ENCODE measurements around the gene FOSL1. TPM values are rescaled to one million over a fixed set of nuclear protein-coding genes. Genes with fewer than 3 reads are reported as not detected.

Gene FOSL1
- total and polyA plus RNA-seq, 2 of the 13 experiments (the other 11 are each of a cell fraction or from before 2014, with no cell fraction given) = 4.0 to 4.1 TPM

DNA sequence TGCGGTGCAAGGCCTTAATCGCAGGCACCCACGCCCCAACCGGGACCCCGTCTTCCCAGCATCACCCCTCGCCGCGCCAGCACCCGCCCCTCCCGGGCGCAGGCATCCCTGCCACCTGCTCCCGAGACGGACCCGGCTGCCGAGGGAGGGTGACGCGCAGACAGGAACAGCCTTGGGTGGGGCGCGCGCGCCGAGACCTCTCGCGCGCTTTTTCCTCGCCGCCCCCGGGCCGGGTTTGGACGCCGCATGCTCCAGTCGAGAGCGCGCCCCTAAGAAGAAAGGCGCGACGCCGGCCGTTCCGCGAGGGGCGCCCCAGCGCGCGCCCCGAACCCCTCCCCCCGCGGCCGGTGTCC, 42.7 kb downstream of the FOSL1 start (continued):
- TF ChIP-seq MYC (CRISPR knock-in tag; IDR thresholded peaks at IDR 0.05; ENCODE audit: borderline replicate concordance) (peak; percentile 27; the same call in 1 of the 2 replicates), GATAD1 (CRISPR knock-in tag; IDR thresholded peaks at IDR 0.05) (no peak), PHF20 (CRISPR knock-in tag; IDR thresholded peaks at IDR 0.05) (no peak), ZNF577 (CRISPR knock-in tag; IDR thresholded peaks at IDR 0.05; ENCODE audit: borderline replicate concordance, low read depth) (no peak), ZNF607 (CRISPR knock-in tag; IDR thresholded peaks at IDR 0.05; ENCODE audit: borderline replicate concordance) (no peak), ZBTB42 (CRISPR knock-in tag; IDR thresholded peaks at IDR 0.05) (no peak), ZKSCAN1 (IDR thresholded peaks at IDR 0.05; ENCODE audit: low read length) (no peak), SMARCE1 (IDR thresholded peaks at IDR 0.05; ENCODE audit: borderline replicate concordance) (no peak), SCMH1 (CRISPR knock-in tag; IDR thresholded peaks at IDR 0.05; ENCODE audit: borderline replicate concordance) (no peak), MEIS2 (CRISPR knock-in tag; IDR thresholded peaks at IDR 0.05) (no peak; the same call in 1 of the 2 replicates), ZNF329 (CRISPR knock-in tag; IDR thresholded peaks at IDR 0.05; ENCODE audit: low read depth) (no peak), NCOA2 (CRISPR knock-in tag; IDR thresholded peaks at IDR 0.05) (no peak), ZNF337 (CRISPR knock-in tag; IDR thresholded peaks at IDR 0.05; ENCODE audit: borderline replicate concordance, low read depth) (no peak), NR1H2 (CRISPR knock-in tag; IDR thresholded peaks at IDR 0.05; ENCODE audit: borderline replicate concordance, low read depth) (no peak), SNRNP70 (IDR thresholded peaks at IDR 0.05; ENCODE audit: low read depth, low read length) (no peak), MED8 (CRISPR knock-in tag; IDR thresholded peaks at IDR 0.05; ENCODE audit: insufficient replicate concordance) (no peak), CREB1 (IDR thresholded peaks at IDR 0.05) (no peak), CREB1 (CRISPR knock-in tag; IDR thresholded peaks at IDR 0.05) (no peak), PRMT3 (CRISPR knock-in tag; IDR thresholded peaks at IDR 0.05; ENCODE audit: borderline replicate concordance, low read depth) (no peak)
- TF ChIP-seq, protein P1, sequence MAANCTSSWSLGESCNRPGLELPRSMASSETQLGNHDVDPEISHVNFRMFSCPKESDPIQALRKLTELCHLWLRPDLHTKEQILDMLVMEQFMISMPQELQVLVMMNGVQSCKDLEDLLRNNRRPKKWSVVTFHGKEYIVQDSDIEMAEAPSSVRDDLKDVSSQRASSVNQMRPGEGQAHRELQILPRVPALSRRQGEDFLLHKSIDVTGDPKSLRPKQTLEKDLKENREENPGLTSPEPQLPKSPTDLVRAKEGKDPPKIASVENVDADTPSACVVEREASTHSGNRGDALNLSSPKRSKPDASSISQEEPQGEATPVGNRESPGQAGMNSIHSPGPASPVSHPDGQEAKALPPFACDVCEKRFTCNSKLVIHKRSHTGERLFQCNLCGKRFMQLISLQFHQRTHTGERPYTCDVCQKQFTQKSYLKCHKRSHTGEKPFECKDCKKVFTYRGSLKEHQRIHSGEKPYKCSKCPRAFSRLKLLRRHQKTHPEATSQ (CRISPR knock-in tag; IDR thresholded peaks at IDR 0.05; ENCODE audit: borderline replicate concordance) = no peak
- TF ChIP-seq, protein P2, sequence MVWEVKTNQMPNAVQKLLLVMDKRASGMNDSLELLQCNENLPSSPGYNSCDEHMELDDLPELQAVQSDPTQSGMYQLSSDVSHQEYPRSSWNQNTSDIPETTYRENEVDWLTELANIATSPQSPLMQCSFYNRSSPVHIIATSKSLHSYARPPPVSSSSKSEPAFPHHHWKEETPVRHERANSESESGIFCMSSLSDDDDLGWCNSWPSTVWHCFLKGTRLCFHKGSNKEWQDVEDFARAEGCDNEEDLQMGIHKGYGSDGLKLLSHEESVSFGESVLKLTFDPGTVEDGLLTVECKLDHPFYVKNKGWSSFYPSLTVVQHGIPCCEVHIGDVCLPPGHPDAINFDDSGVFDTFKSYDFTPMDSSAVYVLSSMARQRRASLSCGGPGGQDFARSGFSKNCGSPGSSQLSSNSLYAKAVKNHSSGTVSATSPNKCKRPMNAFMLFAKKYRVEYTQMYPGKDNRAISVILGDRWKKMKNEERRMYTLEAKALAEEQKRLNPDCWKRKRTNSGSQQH (CRISPR knock-in tag; IDR thresholded peaks at IDR 0.05; ENCODE audit: low read depth) = no peak
- TF ChIP-seq, protein P3, sequence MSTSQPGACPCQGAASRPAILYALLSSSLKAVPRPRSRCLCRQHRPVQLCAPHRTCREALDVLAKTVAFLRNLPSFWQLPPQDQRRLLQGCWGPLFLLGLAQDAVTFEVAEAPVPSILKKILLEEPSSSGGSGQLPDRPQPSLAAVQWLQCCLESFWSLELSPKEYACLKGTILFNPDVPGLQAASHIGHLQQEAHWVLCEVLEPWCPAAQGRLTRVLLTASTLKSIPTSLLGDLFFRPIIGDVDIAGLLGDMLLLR (CRISPR knock-in tag; IDR thresholded peaks at IDR 0.05) = no peak
- TF ChIP-seq, protein P4, sequence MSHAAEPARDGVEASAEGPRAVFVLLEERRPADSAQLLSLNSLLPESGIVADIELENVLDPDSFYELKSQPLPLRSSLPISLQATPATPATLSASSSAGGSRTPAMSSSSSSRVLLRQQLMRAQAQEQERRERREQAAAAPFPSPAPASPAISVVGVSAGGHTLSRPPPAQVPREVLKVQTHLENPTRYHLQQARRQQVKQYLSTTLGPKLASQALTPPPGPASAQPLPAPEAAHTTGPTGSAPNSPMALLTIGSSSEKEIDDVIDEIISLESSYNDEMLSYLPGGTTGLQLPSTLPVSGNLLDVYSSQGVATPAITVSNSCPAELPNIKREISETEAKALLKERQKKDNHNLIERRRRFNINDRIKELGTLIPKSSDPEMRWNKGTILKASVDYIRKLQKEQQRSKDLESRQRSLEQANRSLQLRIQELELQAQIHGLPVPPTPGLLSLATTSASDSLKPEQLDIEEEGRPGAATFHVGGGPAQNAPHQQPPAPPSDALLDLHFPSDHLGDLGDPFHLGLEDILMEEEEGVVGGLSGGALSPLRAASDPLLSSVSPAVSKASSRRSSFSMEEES (CRISPR knock-in tag; IDR thresholded peaks at IDR 0.05) = no peak; the same call in 1 of the 2 replicates
- TF ChIP-seq, protein P5, sequence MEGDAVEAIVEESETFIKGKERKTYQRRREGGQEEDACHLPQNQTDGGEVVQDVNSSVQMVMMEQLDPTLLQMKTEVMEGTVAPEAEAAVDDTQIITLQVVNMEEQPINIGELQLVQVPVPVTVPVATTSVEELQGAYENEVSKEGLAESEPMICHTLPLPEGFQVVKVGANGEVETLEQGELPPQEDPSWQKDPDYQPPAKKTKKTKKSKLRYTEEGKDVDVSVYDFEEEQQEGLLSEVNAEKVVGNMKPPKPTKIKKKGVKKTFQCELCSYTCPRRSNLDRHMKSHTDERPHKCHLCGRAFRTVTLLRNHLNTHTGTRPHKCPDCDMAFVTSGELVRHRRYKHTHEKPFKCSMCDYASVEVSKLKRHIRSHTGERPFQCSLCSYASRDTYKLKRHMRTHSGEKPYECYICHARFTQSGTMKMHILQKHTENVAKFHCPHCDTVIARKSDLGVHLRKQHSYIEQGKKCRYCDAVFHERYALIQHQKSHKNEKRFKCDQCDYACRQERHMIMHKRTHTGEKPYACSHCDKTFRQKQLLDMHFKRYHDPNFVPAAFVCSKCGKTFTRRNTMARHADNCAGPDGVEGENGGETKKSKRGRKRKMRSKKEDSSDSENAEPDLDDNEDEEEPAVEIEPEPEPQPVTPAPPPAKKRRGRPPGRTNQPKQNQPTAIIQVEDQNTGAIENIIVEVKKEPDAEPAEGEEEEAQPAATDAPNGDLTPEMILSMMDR (CRISPR knock-in tag; IDR thresholded peaks at IDR 0.05) = no peak
